Fibroblast of mammary gland (primary cell): ENCODE measurements around the gene APOBEC3G.

ENCODE experiments used
- DNase-seq: peaks from one replicate; pipeline ENCODE4 v3.0.0-alpha.2; 2010; ENCODE audit warnings: low read depth
- H3K4me3 ChIP-seq: 2 replicates; pipeline ENCODE4 v1.5.1; 2011; ENCODE audit warnings: low read depth, mild to moderate bottlenecking, low read length, moderate library complexity; ENCODE audit not compliant: control insufficient read depth
- CTCF ChIP-seq: conservative IDR thresholded peaks from 2 replicates; pipeline ENCODE4 v1.5.1; 2011; ENCODE audit warnings: low read depth, low read length, inconsistent platforms; ENCODE audit not compliant: control insufficient read depth, insufficient read depth

Gene APOBEC3G

GRCh38 chr22:39080052-39080762, 3.1 kb downstream of the APOBEC3G start:
- no peak for DNase-seq
- TF ChIP-seq CTCF: no peak
- H3K4me3 ChIP-seq: no peak overlapping the region

- no peak for TF ChIP-seq CTCF
- DNase-seq: no peak
- no peak overlapping the region for H3K4me3 ChIP-seq
Measured at GRCh38 chr22:39081016-39081415, 3.9 kb downstream of the APOBEC3G start.

GRCh38 chr22:39081598-39081997, 4.5 kb downstream of the APOBEC3G start:
- DNase-seq: no peak
- TF ChIP-seq CTCF: no peak
- H3K4me3 ChIP-seq: no peak overlapping the region

GRCh38 chr22:39083212-39084165, 6.4 kb downstream of the APOBEC3G start:
- TF ChIP-seq CTCF: no peak

GRCh38 chr22:39084666-39085065, 7.6 kb downstream of the APOBEC3G start:
- TF ChIP-seq CTCF: no peak
- no peak overlapping the region for H3K4me3 ChIP-seq
- no peak for DNase-seq

More at GRCh38 chr22:39083212-39084165, 6.4 kb downstream of the APOBEC3G start:
- no peak for DNase-seq
- H3K4me3 ChIP-seq: no peak overlapping the region

GRCh38 chr22:39087098-39087497, 10.0 kb downstream of the APOBEC3G start:
- no peak for TF ChIP-seq CTCF
- no peak overlapping the region for H3K4me3 ChIP-seq
- no peak for DNase-seq
